ENCODE results near the gene AKR7A2. TPM values are rescaled to one million over a fixed set of nuclear protein-coding genes. Genes with fewer than 3 reads are reported as not detected.
"Not testable (repeated sequence)": the region's sequence is repeated elsewhere in the genome, so short reads cannot be mapped to it uniquely, and the experiment has no call there.

Gene AKR7A2
- total RNA-seq, 2 experiments from 2014 or later = 42.9 to 43.4 TPM

DNA sequence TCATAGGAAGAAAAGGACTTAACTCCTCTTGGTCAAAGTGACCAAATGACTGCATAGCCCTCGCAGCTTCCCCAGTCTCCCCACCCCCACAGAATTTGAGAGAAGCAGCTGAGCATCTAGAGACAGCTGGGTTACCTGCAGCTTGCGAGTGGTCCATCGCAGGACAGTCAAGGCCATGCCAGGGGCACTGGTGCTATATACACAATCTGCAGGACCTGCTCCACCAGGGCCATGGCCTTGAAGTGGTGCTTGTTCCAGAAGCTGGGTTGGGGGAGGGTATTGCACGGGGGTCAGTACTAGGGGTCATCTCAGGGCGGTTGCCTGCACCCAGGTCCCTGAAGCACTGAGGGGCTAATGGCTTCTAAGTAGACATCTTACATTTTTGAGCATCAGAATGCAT is 49.9 kb downstream of the AKR7A2 start:
- no peaks in the 10 kb centered on the region for H3K9me3 Mint-ChIP-seq
- POLR2A ChIA-PET = interaction anchor here (0.9 to 6.3 kb wide), 3 partner anchors 10 to 48 kb away, joined by 3 to 41 read pairs (median 5); partner anchors contain the start of genes EMC1 and MRTO4
- H3K27me3 Mint-ChIP-seq = no peaks in the 10 kb centered on the region
- intact Hi-C loops (cut with micrococcal nuclease) = loop anchor here (10.0 kb wide), 1 partner anchor 393 kb away; no protein-coding TSS in a partner anchor
- peaks cover 26% of the 10 kb centered on the region for H3K36me3 Mint-ChIP-seq (ENCODE audit: low read depth)
- ATAC-seq = no peak
- no peak overlapping the region for H3K27ac Mint-ChIP-seq
- TF ChIP-seq, protein P1, sequence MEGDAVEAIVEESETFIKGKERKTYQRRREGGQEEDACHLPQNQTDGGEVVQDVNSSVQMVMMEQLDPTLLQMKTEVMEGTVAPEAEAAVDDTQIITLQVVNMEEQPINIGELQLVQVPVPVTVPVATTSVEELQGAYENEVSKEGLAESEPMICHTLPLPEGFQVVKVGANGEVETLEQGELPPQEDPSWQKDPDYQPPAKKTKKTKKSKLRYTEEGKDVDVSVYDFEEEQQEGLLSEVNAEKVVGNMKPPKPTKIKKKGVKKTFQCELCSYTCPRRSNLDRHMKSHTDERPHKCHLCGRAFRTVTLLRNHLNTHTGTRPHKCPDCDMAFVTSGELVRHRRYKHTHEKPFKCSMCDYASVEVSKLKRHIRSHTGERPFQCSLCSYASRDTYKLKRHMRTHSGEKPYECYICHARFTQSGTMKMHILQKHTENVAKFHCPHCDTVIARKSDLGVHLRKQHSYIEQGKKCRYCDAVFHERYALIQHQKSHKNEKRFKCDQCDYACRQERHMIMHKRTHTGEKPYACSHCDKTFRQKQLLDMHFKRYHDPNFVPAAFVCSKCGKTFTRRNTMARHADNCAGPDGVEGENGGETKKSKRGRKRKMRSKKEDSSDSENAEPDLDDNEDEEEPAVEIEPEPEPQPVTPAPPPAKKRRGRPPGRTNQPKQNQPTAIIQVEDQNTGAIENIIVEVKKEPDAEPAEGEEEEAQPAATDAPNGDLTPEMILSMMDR (IDR thresholded peaks at IDR 0.05) = no peak
- H3K4me3 Mint-ChIP-seq = no peak overlapping the region
- CTCF ChIA-PET = no interaction called here
- peaks cover 5% of the 10 kb centered on the region for H3K4me1 Mint-ChIP-seq (ENCODE audit: low read depth)
- no peak for DNase-seq

- Mint-ChIP-seq H3K4me3 (no peak overlapping the region), H3K27me3 (no peaks in the 10 kb centered on the region), H3K9me3 (no peaks in the 10 kb centered on the region), H3K4me1 (ENCODE audit: low read depth) (peaks cover 17% of the 10 kb centered on the region), H3K27ac (no peak overlapping the region), H3K36me3 (ENCODE audit: low read depth) (peaks cover 41% of the 10 kb centered on the region)
- ATAC-seq = no peak
- TF ChIP-seq, protein P1 (IDR thresholded peaks at IDR 0.05) = no peak
- CTCF ChIA-PET = interaction anchor here (1.5 kb wide), 1 partner anchor 393 kb away, joined by 3 read pairs; no protein-coding TSS in a partner anchor
- intact Hi-C loops (cut with micrococcal nuclease) = loop anchor here (10.0 kb wide), 1 partner anchor 394 kb away; no protein-coding TSS in a partner anchor
- DNase-seq = no peak
- POLR2A ChIA-PET = interaction anchor here (0.6 to 6.3 kb wide), 6 partner anchors 9 to 377 kb away, joined by 3 to 41 read pairs (median 3); partner anchors contain the start of genes EMC1 and MRTO4
Observed at GRCh38 chr1:19260211-19261138, 51.5 kb downstream of the AKR7A2 start.

- intact Hi-C loops (cut with micrococcal nuclease) = no loop called here
- DNase-seq = no peak
- no peak overlapping the region for H3K4me3 Mint-ChIP-seq
- no peaks in the 10 kb centered on the region for H3K27me3 Mint-ChIP-seq
- no peak for ATAC-seq
- no peaks in the 10 kb centered on the region for H3K9me3 Mint-ChIP-seq
- peaks cover 28% of the 10 kb centered on the region for H3K4me1 Mint-ChIP-seq (ENCODE audit: low read depth)
- CTCF ChIA-PET = no interaction called here
- H3K36me3 Mint-ChIP-seq (ENCODE audit: low read depth) = peaks cover 55% of the 10 kb centered on the region
- POLR2A ChIA-PET = no interaction called here
- TF ChIP-seq, protein P1 (IDR thresholded peaks at IDR 0.05) = no peak
- H3K27ac Mint-ChIP-seq = peak overlapping the region; percentile 80
Observed at GRCh38 chr1:19258353-19258752, 53.6 kb downstream of the AKR7A2 start.

DNA sequence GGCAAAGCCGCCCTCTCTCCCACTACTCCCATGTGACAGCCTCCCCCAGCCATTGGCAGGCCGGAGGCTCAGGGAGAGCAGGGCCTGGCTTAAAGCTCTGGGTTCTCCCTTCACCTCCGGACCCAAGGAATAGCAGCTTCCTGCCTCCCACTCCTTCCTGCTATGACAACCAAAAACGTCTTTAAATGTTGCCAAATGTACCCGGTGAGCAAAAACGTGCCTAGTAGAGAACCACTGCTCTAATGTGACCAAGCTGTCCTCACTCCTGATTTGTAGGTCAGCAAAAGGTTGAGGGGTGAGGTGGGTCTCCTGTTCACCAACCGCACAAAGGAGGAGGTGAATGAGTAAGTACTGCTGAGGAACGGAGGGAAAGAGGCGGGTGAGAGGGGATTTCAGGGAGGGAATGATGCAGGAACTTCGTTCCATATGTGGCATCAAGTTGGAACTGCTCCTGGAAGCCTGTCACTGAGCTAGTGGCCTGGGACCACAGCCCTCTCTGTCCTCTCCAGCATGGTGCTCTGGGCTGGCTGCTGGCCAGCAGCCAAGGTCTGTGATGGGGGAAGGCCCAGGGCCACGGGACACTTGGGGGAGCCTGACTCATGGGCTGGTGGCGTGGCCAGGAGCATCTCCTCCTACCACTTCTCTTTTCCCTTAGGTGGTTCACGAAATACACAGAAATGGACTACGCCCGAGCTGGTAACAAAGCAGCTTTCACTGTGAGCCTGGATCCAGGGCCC is 54.6 kb downstream of the AKR7A2 start:
- H3K36me3 Mint-ChIP-seq (ENCODE audit: low read depth) = peaks cover 64% of the 10 kb centered on the region
- no peaks in the 10 kb centered on the region for H3K27me3 Mint-ChIP-seq
- no peak overlapping the region for H3K4me3 Mint-ChIP-seq
- ATAC-seq (peak; percentile 57), DNase-seq (peak; percentile 33)
- no peaks in the 10 kb centered on the region for H3K9me3 Mint-ChIP-seq
- intact Hi-C loops (cut with micrococcal nuclease) = no loop called here
- H3K27ac Mint-ChIP-seq = peak overlapping the region; percentile 80
- H3K4me1 Mint-ChIP-seq (ENCODE audit: low read depth) = peaks cover 34% of the 10 kb centered on the region
- TF ChIP-seq, protein P1 (IDR thresholded peaks at IDR 0.05) = no peak
- CTCF ChIA-PET = interaction anchor here (1.3 to 3.1 kb wide), 2 partner anchors 17 to 397 kb away, joined by 3 to 9 read pairs; no protein-coding TSS in a partner anchor
- POLR2A ChIA-PET = interaction anchor here (0.6 to 1.8 kb wide), 5 partner anchors 32 to 340 kb away, joined by 3 to 5 read pairs (median 3); partner anchors contain the start of genes AKR7A2 and SLC66A1

GRCh38 chr1:19256301-19256700 is 55.6 kb downstream of the AKR7A2 start:
- H3K27me3 Mint-ChIP-seq; intact Hi-C loops (cut with micrococcal nuclease); H3K4me3 Mint-ChIP-seq; ATAC-seq; H3K9me3 Mint-ChIP-seq; DNase-seq: not testable (repeated sequence)
- Mint-ChIP-seq H3K36me3 (ENCODE audit: low read depth) (peaks cover 68% of the 10 kb centered on the region), H3K27ac (peak overlapping the region; percentile 80), H3K4me1 (ENCODE audit: low read depth) (peaks cover 34% of the 10 kb centered on the region)
- POLR2A ChIA-PET = interaction anchor here (0.8 to 1.8 kb wide), 6 partner anchors 14 to 341 kb away, joined by 3 to 5 read pairs (median 4); partner anchors contain the start of genes AKR7A2 and SLC66A1
- CTCF ChIA-PET = interaction anchor here (1.3 to 3.1 kb wide), 2 partner anchors 16 to 398 kb away, joined by 3 to 9 read pairs; no protein-coding TSS in a partner anchor

All from activated CD8-positive, alpha-beta T cell treated with anti-CD3 and anti-CD28 coated beads for 36 hours (primary cell).